Esophagus mucosa (tissue), 1 donor: ENCODE results near the gene SNX30. TPM values are rescaled to one million over a fixed set of nuclear protein-coding genes. Genes with fewer than 3 reads are reported as not detected.

ENCODE experiments used
- ATAC-seq: fragments of 200-7000 bp; cut with Tn5 transposase; one replicate; pipeline ENCODE4 v1.9.1; 2020
- total RNA-seq: library from RNA; stranded (reverse); gene quantifications from one replicate; pipeline ENCODE4 v1.2.4, GENCODE V29; 2023
- donor health status: DM: yes; HTN: yes; CAD: no.

The SNX30 gene
- total RNA-seq, 1 donor from 2014 or later: 8.5 TPM

DNA sequence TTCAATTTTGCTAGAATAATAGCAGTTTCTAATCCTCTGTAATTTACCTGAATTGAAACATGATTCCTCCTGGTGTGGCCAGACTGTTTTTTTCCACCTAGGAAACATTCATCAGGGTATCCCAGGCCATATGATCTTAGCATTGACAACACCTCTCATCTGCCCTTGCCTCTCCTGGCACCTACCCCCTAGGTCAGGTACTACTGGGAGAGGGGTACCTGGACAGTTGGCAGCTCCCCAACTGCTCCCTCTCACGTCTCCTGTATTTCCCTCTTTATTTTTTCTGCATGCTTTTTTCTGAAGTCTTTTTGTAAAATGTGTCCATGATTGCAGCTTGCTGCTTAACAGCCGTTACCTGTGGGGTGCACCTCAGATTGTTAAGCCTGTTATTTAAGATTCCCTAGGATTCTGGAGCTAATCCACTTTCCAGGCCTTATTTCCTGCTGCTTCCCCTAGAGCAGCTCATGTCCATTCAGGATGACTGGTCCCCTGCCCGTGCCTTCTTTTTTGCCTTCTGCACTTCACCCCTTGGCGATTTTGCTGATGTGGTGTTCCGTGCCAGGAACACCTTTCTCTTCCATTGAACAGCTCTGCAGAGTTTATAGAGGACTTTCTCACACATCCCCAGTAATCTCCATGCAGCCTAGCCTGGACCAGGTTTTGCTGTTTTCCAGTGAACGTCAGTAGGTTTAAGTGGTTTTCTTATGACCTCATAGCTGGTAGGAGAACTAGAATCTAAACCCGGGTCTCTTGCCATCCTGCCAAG, 33.6 kb downstream of the SNX30 start:
- ATAC-seq: peak; percentile 26

- ATAC-seq: no peak
Measured at GRCh38 chr9:112785986-112786385, 35.4 kb downstream of the SNX30 start.

GRCh38 chr9:112786829-112787520, 36.4 kb downstream of the SNX30 start:
- ATAC-seq: no peak

DNA sequence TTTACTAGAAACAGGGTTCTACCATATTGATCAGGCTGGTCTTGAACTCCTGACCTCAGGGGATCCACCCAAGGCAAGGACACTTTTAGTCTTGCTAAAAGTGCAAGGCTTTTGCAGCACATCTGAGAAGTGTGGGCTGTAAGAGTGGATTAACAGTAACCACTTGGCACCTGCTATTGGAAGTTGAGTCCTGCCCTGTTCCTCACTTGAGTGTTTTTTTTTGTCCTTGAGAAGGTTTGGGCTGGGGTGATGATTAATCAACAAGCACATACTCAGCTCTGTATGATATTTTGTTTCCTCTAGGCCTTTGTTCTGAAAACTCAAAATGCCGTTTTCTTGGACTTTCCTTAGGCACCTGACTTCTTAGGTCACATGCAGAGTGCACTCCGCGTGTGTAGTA, 37.4 kb downstream of the SNX30 start:
- no peak for ATAC-seq

DNA sequence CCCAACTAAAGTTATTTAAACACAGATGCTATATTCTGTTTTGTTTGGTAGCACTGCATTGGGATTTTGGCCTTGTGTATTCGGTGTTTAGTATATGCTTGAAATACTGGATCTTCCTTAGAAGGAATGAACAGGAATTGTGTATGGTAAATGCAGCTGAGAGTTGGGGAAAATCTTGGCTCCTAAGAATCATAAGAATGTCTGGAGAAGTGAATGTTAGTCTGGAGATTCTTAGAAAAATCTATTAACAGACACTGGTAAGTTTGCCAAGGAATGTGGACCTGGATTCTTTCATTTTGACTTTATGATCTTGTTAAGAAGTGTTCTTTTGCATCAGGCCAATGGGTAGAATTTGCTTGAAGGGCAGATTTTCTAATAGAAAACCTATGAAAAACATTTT, 38.9 kb downstream of the SNX30 start:
- no peak for ATAC-seq

- no peak for ATAC-seq
Measured at GRCh38 chr9:112789891-112790774, 39.6 kb downstream of the SNX30 start.

DNA sequence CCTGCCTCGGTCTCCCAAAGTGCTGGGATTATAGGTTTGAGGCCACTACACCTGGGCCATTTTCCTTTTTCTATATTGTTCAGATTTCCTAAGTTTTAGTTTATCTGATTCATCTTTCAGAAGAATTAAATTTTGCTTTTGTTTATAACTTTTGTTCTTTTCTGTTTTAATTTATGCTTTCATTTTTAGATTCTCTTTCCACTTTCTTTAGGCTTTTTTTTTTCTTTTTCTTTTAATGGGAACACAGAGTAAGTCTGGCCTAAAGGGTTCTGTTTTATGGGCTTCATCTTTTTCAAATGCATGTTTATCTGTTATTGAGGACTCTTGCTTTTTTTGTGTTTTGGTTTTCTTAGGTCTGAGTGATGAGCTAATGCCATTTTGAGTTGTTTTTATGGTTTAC, 42.1 kb downstream of the SNX30 start:
- no peak for ATAC-seq

DNA sequence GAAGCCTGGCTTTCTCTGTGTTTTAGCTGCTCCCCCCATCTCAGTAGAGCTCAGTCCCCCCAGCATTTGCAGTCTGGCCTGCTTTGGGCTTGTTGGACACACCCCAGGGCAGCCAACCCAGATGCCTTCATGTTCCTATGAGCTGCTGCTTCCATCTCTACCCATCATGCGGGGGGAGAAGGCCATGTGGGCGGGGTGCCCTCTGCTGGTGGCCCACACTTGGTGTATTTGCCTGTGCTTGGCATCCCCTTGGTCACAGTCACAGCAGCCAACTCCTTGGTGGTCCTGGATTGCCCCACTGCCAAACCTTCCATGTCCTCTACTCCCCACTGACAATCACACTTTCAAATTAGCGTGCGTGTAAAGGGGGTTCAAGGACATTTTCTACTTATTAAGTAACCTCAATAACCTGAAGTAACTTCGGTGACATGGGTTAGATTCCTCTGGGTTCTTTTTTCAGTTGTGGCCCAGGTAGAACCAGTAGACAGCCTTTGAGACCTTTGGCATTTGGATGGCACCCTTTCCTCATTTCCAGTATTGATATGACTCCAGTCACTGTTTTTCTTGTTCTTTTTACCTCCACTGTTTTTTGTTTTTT, 42.8 kb downstream of the SNX30 start:
- peak; percentile 89 for ATAC-seq

GRCh38 chr9:112794731-112795130, 44.2 kb downstream of the SNX30 start:
- ATAC-seq: no peak

DNA sequence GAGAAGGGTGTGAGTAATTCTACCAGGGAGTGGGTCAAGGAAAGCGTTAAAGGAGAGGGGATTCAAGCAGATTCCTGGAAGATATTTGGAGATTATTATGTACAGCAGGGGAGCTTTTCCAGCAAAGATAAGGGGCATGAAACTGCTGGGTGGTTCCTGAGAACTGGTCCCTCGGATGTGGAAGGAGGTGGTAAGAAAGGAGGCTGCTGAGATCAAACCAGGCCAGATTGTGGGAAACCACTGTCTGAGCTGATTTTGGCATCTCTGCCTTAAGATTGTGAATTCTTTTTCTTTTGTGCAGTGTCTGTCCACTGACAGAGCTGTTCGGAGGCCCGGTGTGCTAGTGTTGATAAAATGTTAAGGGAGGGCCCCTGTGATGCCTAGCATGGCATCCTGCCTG, 45.4 kb downstream of the SNX30 start:
- ATAC-seq: no peak

GRCh38 chr9:112796485-112796884, 45.9 kb downstream of the SNX30 start:
- no peak for ATAC-seq

GRCh38 chr9:112809351-112809848, 58.8 kb downstream of the SNX30 start:
- peak; percentile 42 for ATAC-seq

DNA sequence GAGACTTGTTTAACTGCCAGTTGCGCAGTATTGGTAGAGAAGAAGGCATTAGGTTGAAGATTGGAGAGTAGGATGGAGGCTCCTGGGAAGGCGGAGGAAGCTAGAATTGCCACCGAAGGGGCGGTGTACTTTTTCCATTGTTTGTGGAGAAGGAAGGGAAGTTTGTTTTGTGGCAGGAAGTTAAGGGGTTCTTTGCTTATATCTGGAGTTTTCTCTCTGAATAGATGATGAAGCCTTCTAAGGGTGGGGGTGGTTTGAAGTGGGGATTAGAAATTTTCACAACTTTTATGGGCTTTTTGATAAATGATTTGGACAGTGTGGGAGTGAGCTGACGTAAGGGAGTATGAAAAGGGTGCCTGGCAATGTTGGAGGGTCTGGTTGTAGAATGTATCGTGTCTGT, 59.3 kb downstream of the SNX30 start:
- no peak for ATAC-seq

GRCh38 chr9:112810696-112811490, 60.3 kb downstream of the SNX30 start:
- no peak for ATAC-seq

DNA sequence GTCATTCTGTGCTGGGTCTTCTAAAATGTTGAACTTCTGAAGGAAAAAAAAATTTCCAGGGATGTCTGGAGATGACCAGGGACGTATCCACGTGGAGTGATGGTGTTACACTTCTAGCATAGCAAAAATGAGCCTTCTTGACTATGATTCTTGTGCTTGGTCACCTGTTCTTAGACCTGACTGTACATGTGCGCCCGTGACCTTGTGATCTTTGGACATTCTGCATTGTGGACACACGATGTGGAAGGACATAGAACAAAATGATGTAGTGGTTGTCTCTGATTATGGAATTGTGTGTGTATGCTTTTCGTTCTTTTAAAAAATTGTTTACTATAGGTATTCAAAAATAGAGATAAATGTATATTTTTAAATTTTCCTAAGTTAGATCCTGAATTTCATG, 61.0 kb downstream of the SNX30 start:
- no peak for ATAC-seq

GRCh38 chr9:112815868-112816267, 65.3 kb downstream of the SNX30 start:
- no peak for ATAC-seq

- no peak for ATAC-seq
Measured at GRCh38 chr9:112817860-112818203, 67.3 kb downstream of the SNX30 start.

DNA sequence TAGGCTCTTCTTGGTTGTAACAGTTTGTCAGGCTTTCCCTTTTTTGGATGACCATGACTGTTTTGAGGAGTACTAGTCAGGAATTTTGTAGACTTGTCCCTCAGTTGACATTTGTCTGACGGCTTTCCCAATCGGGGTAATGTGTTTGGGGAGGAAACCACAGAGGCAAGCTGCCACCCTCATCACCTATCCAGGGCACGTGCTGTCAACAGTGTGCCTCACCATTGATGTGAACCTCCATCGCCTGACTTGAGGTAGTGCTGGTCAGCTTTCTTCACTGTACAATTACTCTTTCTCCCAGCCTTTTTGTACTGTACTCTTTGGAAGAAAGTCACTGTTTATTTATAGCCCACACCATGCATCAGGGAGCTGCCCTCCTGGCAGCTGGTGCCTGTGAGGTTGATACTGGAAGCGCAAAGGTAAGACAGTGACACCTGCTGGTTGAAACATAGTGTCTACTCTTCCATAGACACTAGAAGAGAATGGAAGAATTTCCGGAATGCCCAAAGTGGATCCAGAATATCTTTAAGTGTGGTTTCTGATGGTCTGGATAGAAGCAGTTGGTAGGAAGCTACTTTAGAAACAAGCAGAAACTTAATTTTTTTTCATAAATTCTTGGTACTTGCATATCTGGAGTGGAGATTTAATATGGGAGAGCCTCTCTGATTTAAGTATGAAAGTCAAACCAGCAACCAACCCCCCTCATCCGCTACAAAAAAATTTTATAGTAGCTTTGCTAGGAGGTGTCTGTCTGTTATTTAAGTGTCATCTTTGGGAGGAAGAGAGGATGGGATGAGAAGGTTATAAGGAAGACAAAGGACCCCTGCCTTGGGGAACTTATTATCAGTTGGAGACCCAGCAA, 69.3 kb downstream of the SNX30 start:
- peak; percentile 84 for ATAC-seq

GRCh38 chr9:112820881-112821280, 70.3 kb downstream of the SNX30 start:
- ATAC-seq: no peak

GRCh38 chr9:112822618-112823017, 72.1 kb downstream of the SNX30 start:
- ATAC-seq: no peak

DNA sequence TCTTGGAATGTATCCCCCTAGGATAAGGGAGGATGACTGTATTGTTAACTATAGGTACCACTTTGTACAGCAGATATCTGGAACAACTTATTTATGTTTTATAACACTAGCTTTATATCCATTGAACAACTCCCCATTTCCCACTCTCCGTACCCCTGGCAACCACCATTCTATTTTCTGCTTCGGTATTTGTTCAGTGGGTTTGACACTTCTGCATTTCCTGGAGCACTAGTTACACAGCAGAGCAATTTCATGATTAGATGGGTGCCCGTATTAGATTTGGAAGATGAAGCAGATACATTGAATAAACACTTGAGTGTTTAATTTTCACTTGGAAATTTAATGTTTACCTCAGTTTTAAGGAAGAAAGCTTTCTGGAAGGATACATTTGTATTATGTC, 72.7 kb downstream of the SNX30 start:
- no peak for ATAC-seq
